Prostate gland (tissue), 2 donors: Measurements from ENCODE around the gene UQCRC2.
"Not testable (repeated sequence)": the region's sequence is repeated elsewhere in the genome, so short reads cannot be mapped to it uniquely, and the experiment has no call there.

Experiments used
- CTCF ChIP-seq, 4 experiments: fragments of 200-600 bp in 2 of 4; fragments of 450-650 bp in 2 of 4; sonication (generic) in 2 of 4; IDR thresholded peaks; 1 replicate in 3 of 4; 2 replicates in 1 of 4; pipeline ENCODE4 v1.5.1; 2016 to 2019; ENCODE audit warnings: antibody characterized with exemption in 4 of 4, mild to moderate bottlenecking in 2 of 4, moderate library complexity in 2 of 4
- POLR2A ChIP-seq: fragments of 450-650 bp; IDR thresholded peaks from one replicate; pipeline ENCODE4 v1.6.1; 2016; ENCODE audit warnings: antibody characterized with exemption, mild to moderate bottlenecking
- POLR2AphosphoS5 ChIP-seq: sonication (generic); formaldehyde crosslinking; IDR thresholded peaks from one replicate; pipeline ENCODE4 v1.6.1; 2017; ENCODE audit warnings: antibody characterized with exemption

GRCh38 chr16:21933316-21933715 lies 19.8 kb upstream of the UQCRC2 start:
- TF ChIP-seq CTCF (IDR thresholded peaks at IDR 0.05); POLR2A; POLR2AphosphoS5: not testable (repeated sequence)
